Endometrium (tissue), 2 donors: ENCODE data around the gene GHDC.

Experiments used
- FAIRE-seq: peaks from 2 replicates; lab custom pipeline; 2012; peaks lifted over from hg19 to GRCh38; lab: Jason Lieb, UNC
- donor health status: control.
- donor health status: control.

The GHDC gene

GRCh38 chr17:42182927-42183734 lies 11.2 kb downstream of the GHDC start:
- FAIRE-seq = no peak

DNA sequence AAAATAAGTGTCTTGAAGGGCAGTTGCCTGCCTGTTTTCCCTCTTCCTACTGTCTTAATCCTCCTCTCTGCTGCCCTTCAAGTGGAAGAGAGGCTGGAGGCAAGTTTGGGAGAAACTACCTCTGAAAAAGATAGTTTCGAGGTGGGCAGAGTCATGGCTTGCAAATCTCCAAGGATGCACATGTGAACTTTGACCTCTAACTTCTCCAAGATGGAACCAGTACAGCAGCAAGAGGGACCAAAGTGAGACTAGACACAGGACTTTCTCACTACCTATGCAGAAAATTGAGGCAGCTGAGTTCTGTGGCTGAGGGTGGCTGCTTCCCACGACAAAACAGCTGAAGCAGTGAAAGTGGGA lies 12.5 kb downstream of the GHDC start:
- FAIRE-seq = no peak

DNA sequence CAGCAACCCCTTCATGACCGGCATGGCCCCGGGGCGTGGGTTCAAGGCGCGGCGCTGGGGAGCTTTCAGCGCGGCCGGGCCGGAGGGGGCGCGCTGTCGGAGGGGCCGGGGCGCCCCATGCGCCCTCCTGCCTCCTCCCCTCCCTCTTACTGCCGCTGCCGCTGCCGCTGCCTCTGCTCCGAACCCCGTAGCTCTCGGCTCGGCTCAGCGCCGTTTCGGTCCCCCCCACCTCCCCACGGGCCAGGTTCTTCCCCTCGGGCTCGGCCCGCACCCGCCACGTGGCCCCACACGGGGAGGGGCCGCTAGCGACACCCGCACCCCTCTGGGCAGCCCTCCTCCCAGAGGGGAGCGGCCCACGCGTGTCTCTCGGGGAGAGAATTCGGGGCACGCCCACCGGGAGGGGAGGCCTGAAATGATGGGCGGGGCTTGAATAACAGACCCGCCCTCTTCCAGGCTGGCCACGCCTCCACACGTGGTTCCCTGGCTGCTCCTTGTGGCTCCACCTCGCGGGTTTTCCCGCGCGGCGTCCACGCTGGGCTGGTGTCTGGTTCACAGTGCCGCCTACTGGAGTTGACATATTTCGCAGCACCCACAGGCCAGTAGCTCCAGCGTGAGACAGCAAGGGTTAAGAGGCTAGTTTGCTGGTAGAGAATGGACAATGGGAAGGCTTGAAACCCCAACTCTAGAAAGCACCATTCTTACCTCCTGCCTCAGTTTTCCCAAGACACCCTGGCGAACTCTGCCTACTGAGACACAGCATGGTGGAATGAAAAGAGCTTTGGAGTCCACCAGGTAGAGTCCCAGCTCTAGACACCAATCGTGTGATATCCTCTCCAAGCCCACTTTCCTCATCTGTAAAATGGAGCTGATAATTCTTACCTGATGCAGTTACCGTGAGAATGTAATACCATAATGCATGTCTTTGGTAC lies 13.1 kb downstream of the GHDC start, which contains the start of gene KCNH4:
Gene KCNH4, minus strand, starts transcription at position 221 of the 929 bp plus-strand sequence. Its CDS starts 197 bp downstream, at position 24.
- no peak for FAIRE-seq

DNA sequence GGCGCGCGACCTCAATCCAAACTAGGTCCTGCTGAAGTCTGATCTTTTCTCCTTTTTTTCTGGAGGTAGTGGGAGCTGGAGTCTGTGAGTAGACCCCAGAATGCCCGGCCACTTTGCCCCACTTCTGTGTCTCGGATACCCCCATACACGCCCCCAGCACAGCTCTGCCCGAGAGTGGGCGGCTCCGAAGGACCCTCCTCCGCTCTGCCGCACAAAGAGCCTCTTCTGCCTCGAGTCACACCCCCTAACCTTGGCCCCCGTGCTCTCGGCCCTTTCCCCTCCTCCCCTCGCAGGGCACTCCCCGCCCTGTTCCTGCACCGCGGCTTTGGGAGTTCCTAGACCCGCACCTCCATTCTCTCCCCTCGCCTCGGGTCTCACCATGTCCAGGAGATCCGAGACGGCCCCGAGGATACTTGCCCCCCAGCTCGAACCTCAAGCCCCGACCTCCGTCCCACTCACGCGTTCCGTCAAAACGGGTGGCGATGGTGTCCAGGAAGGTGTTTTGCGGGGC lies 13.8 kb downstream of the GHDC start:
- FAIRE-seq = no peak

DNA sequence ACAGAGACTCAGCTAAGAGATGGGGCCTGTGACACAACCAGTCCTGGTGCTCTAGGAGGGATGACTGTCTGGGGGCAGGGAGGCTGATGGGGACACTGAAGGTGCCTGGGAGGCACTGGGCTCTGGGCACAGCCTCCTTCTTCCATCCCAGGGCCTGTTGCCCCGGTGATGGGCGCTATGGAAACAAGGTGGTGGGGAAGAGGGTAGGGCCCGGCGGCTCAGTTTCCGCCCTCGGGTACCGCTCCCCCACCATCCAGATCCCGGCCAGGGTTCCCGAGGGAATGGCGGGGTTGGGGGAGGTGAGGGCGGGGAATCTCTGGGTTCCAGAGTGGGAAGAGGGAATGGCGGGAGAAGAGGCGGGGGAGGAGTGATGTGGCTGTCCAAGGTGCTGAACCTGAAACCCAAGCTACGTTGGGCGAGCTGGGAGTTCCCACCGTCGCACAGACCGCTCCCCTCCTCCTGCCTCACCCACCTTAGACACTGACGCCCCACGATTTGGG lies 14.3 kb downstream of the GHDC start:
- no peak for FAIRE-seq

GRCh38 chr17:42179335-42179734 lies 15.0 kb downstream of the GHDC start:
- no peak for FAIRE-seq

DNA sequence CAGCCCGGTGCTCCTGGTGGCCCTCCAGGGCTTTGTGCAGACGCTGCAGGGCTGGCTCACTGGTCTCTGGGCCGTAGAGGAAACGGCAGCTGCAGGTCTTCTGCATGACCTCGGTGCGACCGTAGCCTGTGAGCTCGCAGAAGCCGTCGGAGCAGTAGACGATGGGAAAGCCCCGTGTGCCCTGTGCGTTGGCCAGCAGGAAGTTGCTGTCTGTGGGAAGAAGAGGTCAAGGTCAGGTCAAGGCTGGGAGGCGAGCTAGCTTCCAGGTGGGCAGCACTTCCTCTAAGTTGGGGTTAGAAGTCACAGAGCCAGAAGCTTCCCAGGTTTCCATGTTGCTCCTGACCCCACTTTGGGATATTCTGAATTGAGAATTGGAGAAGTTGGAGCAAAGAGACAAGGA lies 15.5 kb downstream of the GHDC start:
- FAIRE-seq = no peak

GRCh38 chr17:42177684-42178083 lies 16.6 kb downstream of the GHDC start:
- no peak for FAIRE-seq

- FAIRE-seq = no peak
Measured at GRCh38 chr17:42174126-42174783, 20.0 kb downstream of the GHDC start.

DNA sequence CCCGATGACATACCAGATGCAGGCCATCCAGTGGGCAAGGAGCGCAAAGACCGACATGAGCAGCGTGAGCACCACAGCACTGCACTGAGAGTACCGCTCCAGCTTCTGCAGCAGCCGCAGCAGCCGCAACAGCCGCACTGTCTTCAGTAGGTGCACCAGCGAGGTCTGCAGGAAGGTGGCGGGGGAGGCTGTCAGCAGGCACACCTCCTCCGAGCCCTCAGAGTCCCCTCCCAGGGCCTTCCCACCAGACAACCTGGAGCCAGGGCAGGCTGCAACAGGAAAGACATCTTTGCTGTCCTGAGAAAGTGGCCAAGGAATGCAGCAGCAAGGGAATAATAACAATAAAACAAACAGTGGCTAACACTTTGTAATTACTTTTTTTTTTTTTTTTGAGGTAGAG lies 22.5 kb downstream of the GHDC start:
- FAIRE-seq = no peak

GRCh38 chr17:42169351-42169750 lies 24.9 kb downstream of the GHDC start:
- no peak for FAIRE-seq

DNA sequence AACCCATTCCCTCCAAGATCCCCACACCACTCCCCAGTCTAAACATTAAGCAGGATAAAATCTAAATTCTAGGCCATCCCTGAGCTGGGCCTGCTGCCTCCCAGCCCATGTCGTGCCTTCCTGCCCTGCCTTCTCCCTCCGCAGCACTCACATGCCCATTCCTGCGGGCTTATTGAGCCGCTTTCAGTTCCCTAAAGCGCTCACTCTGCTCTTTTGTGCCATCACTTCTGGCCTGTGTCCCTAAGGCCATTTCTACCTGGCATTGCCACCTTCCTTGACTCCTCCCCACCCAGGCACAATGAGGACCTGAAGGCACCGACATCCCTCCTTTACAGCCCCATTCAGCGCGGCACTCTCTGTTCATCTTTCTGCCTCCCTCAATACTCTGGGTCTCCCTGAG lies 26.5 kb downstream of the GHDC start:
- no peak for FAIRE-seq

DNA sequence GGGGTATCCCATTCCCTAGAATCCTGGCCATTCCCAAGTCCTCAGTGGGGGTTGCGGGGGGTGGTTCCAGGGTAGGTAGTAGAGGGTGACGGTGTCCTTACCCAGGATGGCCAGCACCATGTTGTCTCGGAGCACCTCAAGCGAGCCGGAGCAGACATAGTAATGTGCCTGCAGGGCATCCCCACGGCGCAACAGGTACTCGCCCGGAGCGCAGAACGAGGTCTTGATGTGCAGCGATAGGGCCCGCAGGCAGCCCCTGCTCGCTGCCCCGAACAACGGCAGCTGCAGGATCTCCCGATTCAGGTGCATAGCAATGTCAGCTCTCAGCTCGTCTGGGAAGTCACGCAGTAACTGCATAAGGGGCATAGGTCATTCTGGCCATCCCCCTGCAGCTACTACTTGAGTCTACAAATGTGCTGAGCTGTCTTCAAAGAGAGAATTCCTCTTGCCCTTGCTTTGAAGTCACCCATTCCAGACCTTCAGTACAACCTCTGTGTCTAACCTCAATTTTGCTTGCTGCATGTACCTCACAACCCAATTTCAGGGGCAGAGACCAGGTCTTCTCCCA lies 28.0 kb downstream of the GHDC start:
- no peak for FAIRE-seq

DNA sequence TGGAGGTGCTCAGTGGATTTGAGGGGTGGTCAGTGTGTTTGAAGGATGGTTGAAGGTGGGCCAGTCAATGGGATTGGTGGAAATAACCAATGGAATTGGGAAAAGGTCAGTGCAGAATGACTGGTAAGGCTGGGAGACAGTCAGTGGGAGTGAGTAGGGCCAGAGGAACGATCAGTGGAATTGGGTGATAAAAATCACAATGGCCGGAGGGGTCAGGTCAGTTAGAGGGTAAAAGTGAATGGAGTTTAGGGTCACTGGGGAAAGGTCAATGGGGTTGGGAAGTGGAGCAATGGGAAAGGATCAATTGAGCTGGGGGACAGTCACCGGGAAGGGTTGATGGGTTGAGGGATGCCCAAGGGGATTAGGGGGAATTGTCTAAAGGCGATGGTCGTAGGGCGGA lies 28.5 kb downstream of the GHDC start:
- no peak for FAIRE-seq

GRCh38 chr17:42163696-42164407 lies 30.4 kb downstream of the GHDC start:
- FAIRE-seq = no peak

DNA sequence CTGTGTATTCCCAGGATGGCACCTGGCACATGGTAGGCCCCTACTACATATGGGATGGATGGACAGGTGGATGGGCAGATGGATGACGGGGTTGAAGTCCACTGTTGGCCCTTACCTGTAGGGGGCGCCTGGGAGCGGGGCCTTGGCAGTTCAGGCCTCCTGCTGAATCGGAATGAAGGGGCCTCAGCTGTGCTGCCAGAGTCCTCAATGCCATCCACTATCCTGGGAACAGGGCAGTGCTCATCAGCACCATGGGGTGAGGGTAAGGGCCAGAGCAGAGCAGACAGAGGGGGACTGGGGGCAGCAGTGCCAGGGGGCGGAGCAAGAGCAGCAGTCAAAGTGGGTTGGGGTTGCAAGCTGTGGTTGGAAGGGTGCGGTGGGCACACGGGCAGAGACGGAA lies 31.2 kb downstream of the GHDC start:
- FAIRE-seq = no peak

DNA sequence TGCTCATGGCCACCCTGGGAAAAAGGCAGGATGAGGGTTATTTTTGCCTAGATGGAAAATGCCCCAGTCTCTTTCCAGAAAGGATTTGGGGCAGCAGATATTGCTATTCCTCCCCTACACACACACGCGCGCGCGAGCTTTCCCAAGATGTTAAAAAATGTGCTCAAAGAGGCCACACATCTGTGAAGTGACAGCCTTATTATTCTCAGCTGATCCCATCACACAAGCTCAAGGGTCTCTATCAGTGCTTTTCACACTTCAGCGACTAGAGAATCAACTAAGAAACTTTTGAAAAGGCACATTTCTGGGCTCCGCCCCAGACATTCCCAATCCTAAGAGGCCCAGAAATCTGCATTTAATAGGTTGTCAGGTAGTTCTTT lies 33.8 kb downstream of the GHDC start:
- FAIRE-seq = no peak

DNA sequence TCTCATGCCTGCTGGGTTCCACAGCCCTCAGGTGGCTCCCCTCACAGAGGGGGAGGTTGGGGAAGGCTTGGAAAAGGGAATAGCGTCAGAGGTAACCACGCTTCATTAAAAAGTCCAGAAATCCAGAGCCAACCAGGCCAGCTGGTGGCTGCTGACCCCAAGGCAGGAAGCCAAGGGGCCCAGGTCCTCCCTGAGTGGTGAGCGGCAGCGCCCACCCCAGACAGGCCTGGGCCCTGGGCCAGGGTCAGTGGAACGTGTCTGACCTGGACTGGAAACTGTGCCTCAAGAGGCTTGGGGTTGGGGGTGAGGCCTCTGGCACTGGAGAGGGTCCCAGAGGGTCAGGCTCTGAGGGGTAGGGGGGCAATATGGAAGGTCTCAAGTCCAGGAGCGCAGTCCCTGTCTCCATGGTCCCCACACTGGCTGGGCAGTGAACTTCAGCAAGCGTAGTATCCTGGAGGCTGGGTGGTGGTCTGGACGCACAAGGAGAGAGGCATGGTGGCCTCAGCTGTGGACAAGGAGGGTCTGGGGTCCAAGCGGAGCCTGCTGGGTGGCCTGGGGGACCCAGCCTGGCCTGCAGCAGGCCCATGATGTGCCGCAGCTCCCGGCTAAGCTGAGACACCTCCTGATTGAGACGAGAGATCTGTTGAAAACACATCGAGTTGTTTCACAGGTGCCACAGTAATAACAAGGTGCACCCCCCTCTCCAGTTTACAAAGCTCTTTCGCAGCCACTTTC lies 34.3 kb downstream of the GHDC start:
- no peak for FAIRE-seq

DNA sequence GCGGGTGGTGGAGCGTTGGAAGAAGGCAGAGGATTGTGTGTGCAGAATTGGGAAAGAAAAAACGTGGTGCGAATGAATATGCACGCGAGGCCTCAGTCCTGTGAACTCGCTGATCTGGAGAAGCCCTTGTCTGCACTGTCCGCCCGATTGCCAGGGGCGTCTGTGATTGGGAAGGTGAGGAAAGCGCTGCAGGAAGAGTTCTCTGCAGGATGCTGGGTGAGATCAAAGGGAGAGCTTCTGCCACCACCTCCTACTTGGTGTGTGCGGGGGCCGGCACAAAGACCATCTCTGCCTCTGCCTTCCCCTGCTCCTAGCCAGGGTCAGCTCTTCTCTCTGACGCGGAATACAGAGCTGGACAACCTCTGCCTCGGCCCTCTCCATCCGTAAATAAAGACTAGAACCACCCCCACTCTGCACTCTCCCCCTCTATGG lies 38.7 kb downstream of the GHDC start:
- no peak for FAIRE-seq

GRCh38 chr17:42153919-42154742 lies 40.2 kb downstream of the GHDC start:
- FAIRE-seq = no peak
